Stimulated activated CD4-positive, alpha-beta T cell treated with anti-CD3 and anti-CD28 coated beads, Interleukin-4, amount 100 ng/mL, for 24 hours (primary cell): ENCODE measurements around the gene NECTIN1.

Source experiments
- DNase-seq: peaks from one replicate; pipeline ENCODE4 v3.0.0-alpha.2; 2020

NECTIN1 gene

GRCh38 chr11:119754656-119755355, 25.8 kb upstream of the NECTIN1 start:
- no peak for DNase-seq

GRCh38 chr11:119754199-119754598, 25.2 kb upstream of the NECTIN1 start:
- no peak for DNase-seq

- DNase-seq, result no peak
Observed at GRCh38 chr11:119752946-119753345, 23.9 kb upstream of the NECTIN1 start.

GRCh38 chr11:119752345-119752871, 23.4 kb upstream of the NECTIN1 start:
- no peak for DNase-seq

GRCh38 chr11:119750056-119750455, 21.1 kb upstream of the NECTIN1 start:
- DNase-seq, result no peak

- no peak for DNase-seq
Observed at GRCh38 chr11:119749006-119749565, 20.1 kb upstream of the NECTIN1 start.

- no peak for DNase-seq
Observed at GRCh38 chr11:119747868-119748660, 19.1 kb upstream of the NECTIN1 start.

GRCh38 chr11:119745776-119746535, 17.0 kb upstream of the NECTIN1 start:
- DNase-seq, result no peak

- DNase-seq, result no peak
Observed at GRCh38 chr11:119745112-119745511, 16.1 kb upstream of the NECTIN1 start.

- DNase-seq, result no peak
Observed at GRCh38 chr11:119744577-119744976, 15.6 kb upstream of the NECTIN1 start.

GRCh38 chr11:119743006-119743405, 14.0 kb upstream of the NECTIN1 start:
- DNase-seq, result no peak

- peak; percentile 15 for DNase-seq
Observed at GRCh38 chr11:119742263-119742861, 13.4 kb upstream of the NECTIN1 start.

GRCh38 chr11:119741369-119742262, 12.6 kb upstream of the NECTIN1 start:
- DNase-seq, result peak; percentile 56

- no peak for DNase-seq
Observed at GRCh38 chr11:119739975-119740374, 11.0 kb upstream of the NECTIN1 start.

GRCh38 chr11:119739021-119739703, 10.2 kb upstream of the NECTIN1 start:
- DNase-seq, result no peak

GRCh38 chr11:119738059-119738439, 9.0 kb upstream of the NECTIN1 start:
- no peak for DNase-seq

- no peak for DNase-seq
Observed at GRCh38 chr11:119737366-119738058, 8.5 kb upstream of the NECTIN1 start.

- no peak for DNase-seq
Observed at GRCh38 chr11:119734788-119735187, 5.8 kb upstream of the NECTIN1 start.

- no peak for DNase-seq
Observed at GRCh38 chr11:119730789-119731386, 1.9 kb upstream of the NECTIN1 start.
